Body of pancreas (tissue), 4 donors: Measurements from ENCODE around the gene CFAP77. TPM values are rescaled to one million over a fixed set of nuclear protein-coding genes. Genes with fewer than 3 reads are reported as not detected.

Experiments
- ATAC-seq: fragments of 150-250 bp; one replicate; pipeline ENCODE4 v1.9.1; 2016
- DNase-seq, 4 donors: peaks; one replicate each; pipeline ENCODE4 v3.0.0-alpha.2; 2019
- H3K27ac ChIP-seq, 4 donors: fragments of 200-600 bp; sonication (generic); 1 replicate in 3 of 4; 2 replicates in 1 of 4; pipeline versions ENCODE4 v1.5.1 to v1.6.1; 2016 to 2019; ENCODE audit warnings: mild to moderate bottlenecking in 1 of 4, mixed read lengths in 1 of 4, moderate library complexity in 1 of 4
- H3K27me3 ChIP-seq, 2 donors: fragments of 200-600 bp; sonication (generic); one replicate each; pipeline ENCODE4 v1.6.0; 2016; ENCODE audit warnings: mild to moderate bottlenecking in 1 of 2
- H3K36me3 ChIP-seq, 2 donors: fragments of 200-600 bp; sonication (generic); replicated peaks in 1 of 2; 2 replicates each; pipeline ENCODE4 v1.5.1; 2016; ENCODE audit warnings: low read depth in 2 of 2; ENCODE audit not compliant: insufficient read depth in 1 of 2
- H3K4me1 ChIP-seq: fragments of 200-600 bp; sonication (generic); one replicate; pipeline ENCODE4 v1.6.0; 2016
- H3K4me3 ChIP-seq, 2 donors: fragments of 200-600 bp; sonication (generic); 1 replicate in 1 of 2; 2 replicates in 1 of 2; pipeline ENCODE4 v1.5.1; 2016 to 2019
- H3K9me3 ChIP-seq, 3 donors: fragments of 200-600 bp; sonication (generic); 1 replicate in 2 of 3; 2 replicates in 1 of 3; pipeline ENCODE4 v1.5.1; 2016
- CTCF ChIP-seq, 7 experiments: fragments of 450-650 bp in 4 of 7; fragments of 200-600 bp in 3 of 7; sonication (generic) in 3 of 7; IDR thresholded peaks; one replicate each; pipeline ENCODE4 v1.5.1; 2016 to 2019; ENCODE audit warnings: antibody characterized with exemption in 7 of 7
- POLR2A ChIP-seq, 3 donors: fragments of 450-650 bp; IDR thresholded peaks; one replicate each; pipeline ENCODE4 v1.6.1; 2016; ENCODE audit warnings: antibody characterized with exemption in 3 of 3, mild to moderate bottlenecking in 2 of 3
- WGBS, 2 donors: methylation state at CpG; one replicate each; pipeline ENCODE4 v1.1.5; 2017; 5-methylcytosine and 5-hydroxymethylcytosine counted together
- intact Hi-C: fragments of 100-400 bp; cut with DNase I; formaldehyde crosslinking; loops from one replicate; pipeline ENCODE4 v1.15.1; 2023
- total RNA-seq, 2 donors: library from RNA; depleted of rRNA; stranded (reverse); fragments of >200 nt; gene quantifications; one replicate each; pipeline ENCODE4 v1.1.0, GENCODE V29; 2016

The CFAP77 gene
- total RNA-seq, 2 donors from 2014 or later = not detected

DNA sequence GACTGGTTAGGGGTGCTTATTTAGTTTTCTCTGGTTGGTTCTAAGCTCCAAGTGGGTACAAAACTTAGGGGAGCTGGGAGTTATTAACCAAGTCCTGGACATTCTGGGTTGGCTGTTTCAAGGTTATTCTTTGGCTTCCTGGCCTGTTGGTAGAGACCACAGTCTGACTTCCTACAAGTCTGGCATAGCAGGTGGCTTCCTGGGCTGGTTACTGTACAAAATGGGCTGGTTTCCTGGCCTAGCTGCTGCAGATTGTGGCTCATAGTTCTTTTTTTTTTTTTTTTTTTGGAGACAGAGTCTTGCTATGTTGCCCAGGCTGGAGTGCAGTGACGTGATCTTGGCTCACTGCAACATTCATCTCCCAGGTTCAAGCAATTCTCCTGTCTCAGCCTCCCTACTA, 126.1 kb downstream of the CFAP77 start:
- no peaks in the 10 kb centered on the region for H3K27me3 ChIP-seq
- no peaks in the 10 kb centered on the region for H3K4me1 ChIP-seq
- no peak overlapping the region for H3K4me3 ChIP-seq
- intact Hi-C loops = no loop called here
- DNase-seq = no peak
- peaks cover 0 to 5% (median 0%) of the 10 kb centered on the region in 3 donors for H3K9me3 ChIP-seq
- no peak for ATAC-seq
- no peaks in the 10 kb centered on the region for H3K36me3 ChIP-seq
- TF ChIP-seq CTCF (IDR thresholded peaks at IDR 0.05) (no peak), POLR2A (IDR thresholded peaks at IDR 0.05) (no peak)
- H3K27ac ChIP-seq = no peak overlapping the region
- 92 to 100% methylated on average over 1 of the region's 1 CpG for WGBS, 2 donors

DNA sequence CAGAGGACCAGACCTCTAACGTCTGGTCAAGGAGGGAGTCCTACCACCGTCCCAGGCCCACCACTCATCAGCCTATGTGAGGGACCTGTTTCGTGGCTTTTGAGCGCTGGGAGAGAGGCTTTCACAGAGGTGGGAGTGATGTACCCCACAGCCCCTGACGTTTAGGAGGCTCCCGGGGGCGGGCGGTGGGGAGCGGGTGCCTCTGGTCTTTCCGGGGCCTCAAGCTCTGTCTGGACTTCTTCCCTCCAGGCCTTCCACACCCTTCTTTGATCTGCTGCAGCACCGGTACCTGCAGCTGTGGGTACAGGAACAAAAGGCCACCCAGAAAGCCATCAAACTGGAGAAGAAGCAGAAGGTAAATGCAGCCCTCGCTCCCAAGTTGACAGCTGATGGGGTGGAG, 127.3 kb downstream of the CFAP77 start:
- intact Hi-C loops = no loop called here
- no peak overlapping the region for H3K4me3 ChIP-seq
- peaks cover 0 to 5% (median 0%) of the 10 kb centered on the region in 3 donors for H3K9me3 ChIP-seq
- WGBS, 2 donors = 80 to 81% methylated on average over 10 to 12 of the region's 12 CpGs
- H3K36me3 ChIP-seq = no peaks in the 10 kb centered on the region
- ATAC-seq (no peak), DNase-seq (no peak)
- no peaks in the 10 kb centered on the region for H3K27me3 ChIP-seq
- no peaks in the 10 kb centered on the region for H3K4me1 ChIP-seq
- no peak for TF ChIP-seq CTCF (IDR thresholded peaks at IDR 0.05)
- no peak for TF ChIP-seq POLR2A (IDR thresholded peaks at IDR 0.05)
- peak overlapping the region in 1 of 4 donors; percentile 43 for H3K27ac ChIP-seq

DNA sequence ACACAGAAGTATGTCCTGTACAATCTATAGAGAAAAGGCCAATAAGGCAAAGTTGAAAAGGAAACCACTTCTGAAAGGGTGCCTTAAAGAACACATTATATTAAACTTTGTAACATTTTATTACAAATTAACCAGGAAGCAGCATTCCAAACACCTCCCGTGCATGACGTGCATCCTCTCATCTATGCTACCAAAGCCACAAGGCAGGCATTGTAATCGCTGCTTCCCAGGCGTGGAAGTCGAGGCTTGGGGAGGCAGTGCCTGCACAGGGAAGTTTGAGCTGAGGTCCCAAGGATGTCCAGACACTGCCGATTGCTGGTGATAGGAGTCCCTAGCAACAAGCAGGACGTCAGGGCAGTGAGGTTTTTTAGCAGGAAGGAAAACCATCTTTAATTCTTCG, 128.1 kb downstream of the CFAP77 start:
- Histone ChIP-seq H3K27me3 (no peaks in the 10 kb centered on the region), H3K36me3 (no peaks in the 10 kb centered on the region), H3K4me1 (no peaks in the 10 kb centered on the region), H3K27ac (peak overlapping the region in 2 of 4 donors; percentile 43 to 54), H3K4me3 (no peak overlapping the region), H3K9me3 (peaks cover 0 to 5% (median 0%) of the 10 kb centered on the region in 3 donors)
- ATAC-seq = peak; percentile 70
- DNase-seq = peak; percentile 16 to 44 (median 30)
- intact Hi-C loops = no loop called here
- 31 to 39% methylated on average over 8 of the region's 8 CpGs for WGBS, 2 donors
- no peak for TF ChIP-seq CTCF (IDR thresholded peaks at IDR 0.05)

DNA sequence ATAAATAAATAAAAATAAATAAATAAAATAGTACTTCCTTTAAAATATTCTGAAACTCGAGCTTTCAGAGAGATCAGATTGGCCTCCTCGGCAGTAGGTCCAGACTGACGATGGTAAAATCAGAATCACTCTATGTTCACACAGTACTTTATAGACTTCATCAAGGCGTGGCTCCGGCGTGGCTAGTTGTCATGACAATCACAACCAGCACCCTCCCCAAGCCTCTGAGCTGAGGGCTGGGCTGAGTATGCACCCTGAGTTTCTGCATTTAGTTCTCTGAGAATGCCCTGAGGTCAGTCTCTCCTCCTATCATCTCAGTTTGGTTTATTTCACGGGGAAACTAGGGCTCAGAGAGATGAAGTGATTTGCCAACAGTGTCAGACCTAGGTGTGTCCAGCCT, 129.1 kb downstream of the CFAP77 start:
- H3K36me3 ChIP-seq = no peaks in the 10 kb centered on the region
- no peak overlapping the region for H3K4me3 ChIP-seq
- no peak overlapping the region for H3K27ac ChIP-seq
- no peaks in the 10 kb centered on the region for H3K4me1 ChIP-seq
- 85 to 89% methylated on average over 6 to 7 of the region's 7 CpGs for WGBS, 2 donors
- intact Hi-C loops = no loop called here
- no peak for DNase-seq
- H3K27me3 ChIP-seq = no peaks in the 10 kb centered on the region
- no peak for TF ChIP-seq POLR2A (IDR thresholded peaks at IDR 0.05)
- TF ChIP-seq CTCF (IDR thresholded peaks at IDR 0.05) = no peak
- peaks cover 0 to 5% (median 0%) of the 10 kb centered on the region in 3 donors for H3K9me3 ChIP-seq
- no peak for ATAC-seq

DNA sequence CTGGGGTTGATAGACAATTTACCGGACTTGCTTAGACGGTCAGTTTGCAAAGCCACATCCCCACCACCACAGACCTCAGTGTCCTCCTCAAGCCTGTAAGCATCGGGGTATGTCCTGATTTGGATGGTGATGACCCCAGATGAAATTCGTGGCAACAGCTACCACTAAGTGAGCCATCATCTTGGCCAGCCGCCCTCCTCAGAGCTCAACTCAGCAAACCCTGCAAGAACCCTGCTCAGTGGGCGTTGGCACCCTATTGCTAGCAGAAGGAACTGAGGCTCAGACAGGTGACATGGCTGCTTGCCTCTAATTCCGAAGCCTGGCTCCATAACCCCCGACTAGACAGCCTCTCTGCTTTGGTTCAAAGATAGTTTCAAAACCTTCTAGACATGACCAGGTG, 131.0 kb downstream of the CFAP77 start:
- ATAC-seq = no peak
- no peak for TF ChIP-seq CTCF (IDR thresholded peaks at IDR 0.05)
- no peak for TF ChIP-seq POLR2A (IDR thresholded peaks at IDR 0.05)
- intact Hi-C loops = no loop called here
- Histone ChIP-seq H3K9me3 (no peaks in the 10 kb centered on the region), H3K27me3 (no peaks in the 10 kb centered on the region), H3K36me3 (no peaks in the 10 kb centered on the region), H3K27ac (no peak overlapping the region), H3K4me3 (no peak overlapping the region), H3K4me1 (peaks cover 2% of the 10 kb centered on the region)
- WGBS, 2 donors = 74 to 93% methylated on average over 4 to 8 of the region's 8 CpGs
- DNase-seq = no peak
